GM12892 (cell line): Measurements from ENCODE around the gene GAS6.

ENCODE experiments used
- POLR2A ChIP-seq: IDR thresholded peaks from 2 replicates; pipeline ENCODE4 v1.6.1; 2011; ENCODE audit warnings: low read depth, low read length, control low read depth
- POLR2AphosphoS5 ChIP-seq: IDR thresholded peaks from 2 replicates; pipeline ENCODE4 v1.6.1; 2011; ENCODE audit warnings: low read depth, low read length, control low read depth
- TAF1 ChIP-seq: IDR thresholded peaks from 2 replicates; pipeline ENCODE4 v1.6.1; 2011; ENCODE audit warnings: low read depth, mild to moderate bottlenecking, control low read depth, low read length, borderline replicate concordance

DNA sequence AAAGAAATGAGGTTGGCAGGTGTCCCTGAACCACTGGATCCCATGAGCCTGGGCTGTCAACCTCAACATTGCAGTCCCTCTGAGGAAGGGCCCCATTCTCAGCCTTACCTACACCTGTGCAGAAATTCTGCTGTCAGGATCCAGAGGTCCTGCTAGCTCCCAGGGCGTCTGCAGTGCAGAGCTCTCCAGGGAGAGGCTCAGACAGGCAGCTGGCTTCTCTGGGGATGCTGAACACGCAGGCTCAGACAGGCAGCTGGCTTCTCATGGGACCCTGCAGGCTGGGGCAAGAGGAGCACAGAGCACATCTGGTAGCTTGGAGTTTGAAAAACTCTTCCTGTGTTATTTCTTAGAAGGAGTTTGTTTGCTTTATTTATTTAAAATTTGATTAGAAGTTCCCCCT, 53.9 kb downstream of the GAS6 start:
- TF ChIP-seq POLR2A, result no peak
- no peak for TF ChIP-seq TAF1
- no peak for TF ChIP-seq POLR2AphosphoS5
